IMR-90 (cell line): ENCODE measurements around the gene DSCAM. TPM values are rescaled to one million over a fixed set of nuclear protein-coding genes. Genes with fewer than 3 reads are reported as not detected.

Experiments used
- ATAC-seq: fragments of 200-7000 bp; cut with Tn5 transposase; 2 replicates; pipeline ENCODE4 v1.9.1; 2020; ENCODE audit warnings: low read depth, mild to moderate bottlenecking, moderate library complexity
- BruUV-seq: library from RNA; stranded (reverse); fragments of 400-500 nt; replicated peaks from 2 replicates; lab custom pipeline; 2021; lab: Mats Ljungman, UMichigan
- CTCF ChIA-PET: fragments of 300-600 bp; formaldehyde crosslinking; extraction: SDS; loops from one replicate; lab custom pipeline; 2021; ENCODE audit warnings: antibody characterized with exemption; lab: Yijun Ruan, JAX
- POLR2A ChIA-PET: fragments of 300-600 bp; sonication (Branson Sonifier 250); formaldehyde crosslinking; loops from one replicate; lab custom pipeline; 2022; ENCODE audit warnings: antibody characterized with exemption; ENCODE audit not compliant: unreplicated experiment; lab: Charles Lee
- DNase-seq: peaks from one replicate; pipeline ENCODE4 v3.0.0; 2013
- H2AFZ ChIP-seq: replicated peaks from 2 replicates; pipeline ENCODE3; 2013; ENCODE audit warnings: low read length, mild to moderate bottlenecking; ENCODE audit not compliant: poor library complexity
- H2AK5ac ChIP-seq: 2 replicates; pipeline ENCODE4 v1.6.1; 2013; ENCODE audit warnings: low read depth, low read length, inconsistent platforms
- H2AK9ac ChIP-seq: replicated peaks from 2 replicates; pipeline ENCODE3; 2013; ENCODE audit warnings: mild to moderate bottlenecking, low read depth, low read length, moderate library complexity; ENCODE audit not compliant: poor library complexity
- H2BK120ac ChIP-seq: 2 replicates; pipeline ENCODE4 v1.6.1; 2013; ENCODE audit warnings: low read depth, low read length, inconsistent platforms
- H2BK15ac ChIP-seq: 3 replicates; pipeline ENCODE4 v1.6.1; 2013; ENCODE audit warnings: low read depth, low read length, inconsistent platforms
- H2BK20ac ChIP-seq: 2 replicates; pipeline ENCODE4 v1.6.1; 2013; ENCODE audit warnings: low read depth, mild to moderate bottlenecking, inconsistent platforms, low read length, moderate library complexity
- H2BK5ac ChIP-seq: 2 replicates; pipeline ENCODE4 v1.6.1; 2013; ENCODE audit warnings: mild to moderate bottlenecking, low read depth, low read length, inconsistent platforms; ENCODE audit not compliant: poor library complexity, severe bottlenecking
- H3K14ac ChIP-seq: replicated peaks from 2 replicates; pipeline ENCODE4 v1.6.1; 2013; ENCODE audit warnings: low read depth, low read length, inconsistent platforms
- H3K18ac ChIP-seq: 2 replicates; pipeline ENCODE4 v1.6.1; 2013; ENCODE audit warnings: low read depth, low read length, control low read depth
- H3K23ac ChIP-seq: 2 replicates; pipeline ENCODE4 v1.6.1; 2013; ENCODE audit warnings: low read depth, low read length, inconsistent platforms
- H3K27ac ChIP-seq: 2 replicates; pipeline ENCODE4 v1.5.1; 2013; ENCODE audit warnings: mild to moderate bottlenecking, control low read depth, low read length; ENCODE audit not compliant: insufficient read depth
- H3K27me3 ChIP-seq: 2 replicates; pipeline ENCODE4 v1.6.1; 2013; ENCODE audit warnings: low read length; ENCODE audit not compliant: control insufficient read depth, insufficient read depth
- H3K36me3 ChIP-seq: 2 replicates; pipeline ENCODE4 v1.6.1; 2013; ENCODE audit warnings: low read length, mixed read lengths; ENCODE audit not compliant: control insufficient read depth, insufficient read depth
- H3K4ac ChIP-seq: 2 replicates; pipeline ENCODE4 v1.6.1; 2013; ENCODE audit warnings: low read depth, low read length, inconsistent platforms
- H3K4me1 ChIP-seq: 2 replicates; pipeline ENCODE4 v1.6.1; 2013; ENCODE audit warnings: low read length, mixed read lengths; ENCODE audit not compliant: control insufficient read depth, insufficient read depth
- H3K4me2 ChIP-seq: 2 replicates; pipeline ENCODE4 v1.6.1; 2013; ENCODE audit warnings: low read depth, mild to moderate bottlenecking, control low read depth, low read length, moderate library complexity
- H3K4me3 ChIP-seq: 2 replicates; pipeline ENCODE4 v1.5.1; 2013; ENCODE audit warnings: low read depth, mild to moderate bottlenecking, control low read depth, low read length, moderate library complexity; ENCODE audit not compliant: insufficient read depth
- H3K56ac ChIP-seq: 2 replicates; pipeline ENCODE4 v1.6.1; 2013; ENCODE audit warnings: low read length, inconsistent platforms; ENCODE audit not compliant: insufficient read depth; ENCODE audit errors: extremely low read depth
- H3K79me1 ChIP-seq, 2 experiments: 2 replicates each; pipeline ENCODE4 v1.6.1; 2013; ENCODE audit warnings: low read length in 2 of 2, inconsistent platforms in 1 of 2, low read depth in 1 of 2
- H3K9ac ChIP-seq: 2 replicates; pipeline ENCODE4 v1.6.1; 2013; ENCODE audit warnings: low read depth, low read length, control low read depth
- H3K9me1 ChIP-seq: 2 replicates; pipeline ENCODE4 v1.6.1; 2013; ENCODE audit warnings: low read length, inconsistent platforms; ENCODE audit not compliant: insufficient read depth
- H3K9me3 ChIP-seq: 2 replicates; pipeline ENCODE4 v1.6.1; 2013; ENCODE audit warnings: low read length; ENCODE audit not compliant: control insufficient read depth, insufficient read depth
- H4K20me1 ChIP-seq: 2 replicates; pipeline ENCODE4 v1.6.1; 2013; ENCODE audit warnings: low read length, inconsistent platforms; ENCODE audit not compliant: insufficient read depth
- H4K5ac ChIP-seq: 2 replicates; pipeline ENCODE4 v1.6.1; 2013; ENCODE audit warnings: mild to moderate bottlenecking, low read depth, low read length, control low read depth
- H4K8ac ChIP-seq, 2 experiments: 2 replicates each; pipeline ENCODE4 v1.6.1; 2013; ENCODE audit warnings: low read depth in 2 of 2, low read length in 2 of 2, control low read depth in 1 of 2, inconsistent platforms in 1 of 2
- H4K91ac ChIP-seq: 2 replicates; pipeline ENCODE4 v1.6.1; 2013; ENCODE audit warnings: low read depth, low read length, inconsistent platforms; ENCODE audit not compliant: insufficient read depth
- FOS ChIP-seq: fragments of 150-350 bp; IDR thresholded peaks from 2 replicates; pipeline ENCODE4 v1.6.1; 2016; ENCODE audit warnings: low read depth, low read length
- MAFK ChIP-seq: IDR thresholded peaks from 2 replicates; pipeline ENCODE4 v1.6.1; 2012; ENCODE audit warnings: low read depth, low read length, improper control_type of control experiment
- MXI1 ChIP-seq: IDR thresholded peaks from 2 replicates; pipeline ENCODE4 v1.6.1; 2012; ENCODE audit warnings: low read depth, mild to moderate bottlenecking, low read length, moderate library complexity, borderline replicate concordance
- POLR2A ChIP-seq: IDR thresholded peaks from 2 replicates; pipeline ENCODE4 v1.6.1; 2012; ENCODE audit warnings: mild to moderate bottlenecking, low read depth, low read length
- RAD21 ChIP-seq: IDR thresholded peaks from 2 replicates; pipeline ENCODE4 v1.6.1; 2012; ENCODE audit warnings: low read length, improper control_type of control experiment
- RCOR1 ChIP-seq: IDR thresholded peaks from 2 replicates; pipeline ENCODE4 v1.6.1; 2012; ENCODE audit warnings: mild to moderate bottlenecking, low read length, improper control_type of control experiment; ENCODE audit not compliant: insufficient replicate concordance
- RFX5 ChIP-seq: IDR thresholded peaks from 2 replicates; pipeline ENCODE4 v1.8.0; 2012; ENCODE audit warnings: low read depth, mild to moderate bottlenecking, low read length, moderate library complexity
- SMC3 ChIP-seq: fragments of 150-350 bp; IDR thresholded peaks from 2 replicates; pipeline ENCODE4 v1.6.1; 2016; ENCODE audit warnings: low read depth, mild to moderate bottlenecking, antibody characterized with exemption, low read length, moderate library complexity
- WGBS, 2 experiments: methylation state at CpG; one replicate each; pipeline versions ENCODE4 v1.1.5 to v1.1.7; 2013; ENCODE audit warnings: missing lambda C conversion rate in 2 of 2; ENCODE audit not compliant: insufficient read length in 1 of 2; ENCODE audit errors: extremely low coverage in 2 of 2; 5-methylcytosine and 5-hydroxymethylcytosine counted together
- dilution Hi-C: fragments of 300-500 bp; cut with HindIII; formaldehyde crosslinking; loops from one replicate; pipeline ENCODE4 v1.14.3; 2018; ENCODE audit warnings: low sequenced_read_pairs; ENCODE audit not compliant: unreplicated experiment
- in situ Hi-C: fragments of 300-500 bp; cut with MboI; formaldehyde crosslinking; loops from 3 replicates; pipeline ENCODE4 v1.14.3; 2019; ENCODE audit warnings: low sequenced_read_pairs, inconsistent platforms, mixed read lengths
- intact Hi-C: fragments of 100-400 bp; cut with micrococcal nuclease; formaldehyde crosslinking; loops from 2 replicates; pipeline ENCODE4 v1.10.0; 2022
- polyA plus RNA-seq, 3 experiments: library from polyadenylated mRNA; depleted of rRNA; stranded (reverse); fragments of >200 nt; gene quantifications; 2 replicates each; pipeline ENCODE4 v1.2.3, GENCODE V29; 2012; ENCODE audit warnings: low replicate concordance in 1 of 3
- total RNA-seq: library from RNA; depleted of rRNA; stranded (reverse); fragments of >200 nt; gene quantifications from 2 replicates; pipeline ENCODE4 v1.2.3, GENCODE V29; 2012
- TF ChIP-seq, protein P1 (sequence below): fragments of 150-350 bp; IDR thresholded peaks from 2 replicates; pipeline ENCODE4 v1.6.1; 2016; ENCODE audit warnings: low read depth, mild to moderate bottlenecking, low read length, moderate library complexity, borderline replicate concordance

DSCAM gene
- total and polyA plus RNA-seq, 2 of the 4 experiments (the other 2 are of a cell fraction), result under 0.01 to 0.02 TPM

DNA sequence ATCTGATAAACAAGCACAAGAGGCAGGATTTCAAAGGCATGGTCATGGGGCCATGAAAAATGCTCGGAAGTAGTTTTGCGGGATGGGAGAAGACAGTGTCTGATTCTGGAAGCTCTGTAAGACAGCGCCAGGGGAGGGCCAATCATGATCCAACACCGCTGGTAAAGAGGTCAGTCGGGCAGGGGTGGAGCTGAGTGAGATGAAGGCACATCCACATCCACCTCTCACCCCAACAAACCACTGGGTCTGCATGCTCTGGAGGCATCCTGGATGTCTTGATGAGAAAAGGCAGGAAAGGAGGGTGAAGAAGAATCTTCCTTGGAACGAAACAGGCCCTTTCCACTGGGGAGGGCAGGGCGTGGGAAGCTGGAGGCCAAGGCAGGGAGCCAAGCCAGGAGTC is 691.4 kb downstream of the DSCAM start:
- Histone ChIP-seq H3K4me1 (no peaks in the 10 kb centered on the region), H2AK9ac (no peak overlapping the region), H3K18ac (no peak overlapping the region), H3K14ac (no peak overlapping the region), H3K27ac (no peak overlapping the region), H4K8ac (no peak overlapping the region), H3K23ac (no peak overlapping the region), H2BK120ac (no peak overlapping the region), H3K4ac (no peak overlapping the region), H4K5ac (no peak overlapping the region), H3K27me3 (no peaks in the 10 kb centered on the region), H3K9me3 (peaks cover 21% of the 10 kb centered on the region), H3K4me3 (no peak overlapping the region), H3K4me2 (no peak overlapping the region), H2BK20ac (no peak overlapping the region), H3K79me1 (no peaks in the 10 kb centered on the region), H2AFZ (no peak overlapping the region), H3K56ac (no peak overlapping the region), H2BK15ac (no peak overlapping the region), H2BK5ac (no peak overlapping the region), H4K91ac (no peak overlapping the region), H3K9ac (no peak overlapping the region), H2AK5ac (no peak overlapping the region), H3K9me1 (no peaks in the 10 kb centered on the region), H4K20me1 (no peaks in the 10 kb centered on the region), H3K36me3 (no peaks in the 10 kb centered on the region)
- dilution Hi-C loops (no loop called here), intact Hi-C loops (no loop called here), in situ Hi-C loops (no loop called here)
- no TSS peak for BruUV-seq
- WGBS, 2 experiments, result 69% methylated on average over 2 of the region's 7 CpGs; no CpG with 5 or more reads in 1 of the 2 experiments
- ChIA-PET CTCF (no interaction called here), POLR2A (no interaction called here)
- no peak for TF ChIP-seq FOS
- TF ChIP-seq POLR2A, result no peak
- no peak for TF ChIP-seq MXI1
- no peak for TF ChIP-seq MAFK
- TF ChIP-seq RFX5, result no peak
- TF ChIP-seq, protein P1, sequence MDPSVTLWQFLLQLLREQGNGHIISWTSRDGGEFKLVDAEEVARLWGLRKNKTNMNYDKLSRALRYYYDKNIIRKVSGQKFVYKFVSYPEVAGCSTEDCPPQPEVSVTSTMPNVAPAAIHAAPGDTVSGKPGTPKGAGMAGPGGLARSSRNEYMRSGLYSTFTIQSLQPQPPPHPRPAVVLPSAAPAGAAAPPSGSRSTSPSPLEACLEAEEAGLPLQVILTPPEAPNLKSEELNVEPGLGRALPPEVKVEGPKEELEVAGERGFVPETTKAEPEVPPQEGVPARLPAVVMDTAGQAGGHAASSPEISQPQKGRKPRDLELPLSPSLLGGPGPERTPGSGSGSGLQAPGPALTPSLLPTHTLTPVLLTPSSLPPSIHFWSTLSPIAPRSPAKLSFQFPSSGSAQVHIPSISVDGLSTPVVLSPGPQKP, result no peak
- no peak for TF ChIP-seq RCOR1
- TF ChIP-seq SMC3, result no peak
- TF ChIP-seq RAD21, result no peak
- DNase-seq, result no peak
- no peak for ATAC-seq
